NCI-H82 (cell line): Measurements from ENCODE around the gene GBA2.

ENCODE experiments used
- DNase-seq: peaks from one replicate; lab custom pipeline; 2025; lab: John Stamatoyannopoulos, UW

GBA2 gene

DNA sequence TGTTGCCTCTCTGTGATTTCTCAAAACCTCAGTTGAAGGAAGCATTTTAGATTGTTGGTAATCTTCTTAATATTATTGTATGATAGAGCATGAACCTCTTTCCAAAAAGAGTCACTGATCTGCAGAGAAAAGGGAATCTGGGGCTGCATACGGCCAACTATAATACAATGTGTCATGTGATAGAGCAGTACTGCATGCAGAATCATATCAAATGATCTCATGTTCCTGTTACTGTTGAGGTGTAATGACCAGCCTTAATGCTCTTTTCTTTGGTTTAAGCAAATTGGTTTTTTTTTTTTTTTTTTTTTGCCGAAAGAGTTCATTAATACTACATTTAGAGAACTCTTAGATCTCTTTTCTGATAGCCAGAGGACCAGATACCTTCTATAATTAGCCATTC lies 18.0 kb upstream of the GBA2 start:
- DNase-seq, result no peak

DNA sequence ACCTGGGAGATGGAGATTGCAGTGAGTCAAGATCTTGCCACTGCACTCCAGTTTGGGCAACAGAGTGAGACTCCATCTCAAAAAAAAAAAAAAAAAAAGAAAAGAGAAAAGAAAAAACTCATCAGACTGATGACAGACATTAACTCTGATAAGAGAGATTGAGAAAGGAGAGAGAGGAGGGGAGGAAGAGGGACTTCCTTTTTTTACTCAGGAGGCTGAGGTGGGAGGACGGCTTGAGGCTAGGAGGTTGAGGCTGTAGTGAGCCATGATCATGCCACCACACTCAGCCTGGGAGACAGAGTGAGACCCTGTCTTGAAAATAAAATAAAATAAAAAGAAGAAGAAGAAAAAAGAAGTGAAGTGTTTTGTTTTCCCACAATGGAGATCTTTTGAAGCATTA lies 14.8 kb upstream of the GBA2 start:
- DNase-seq, result no peak

DNA sequence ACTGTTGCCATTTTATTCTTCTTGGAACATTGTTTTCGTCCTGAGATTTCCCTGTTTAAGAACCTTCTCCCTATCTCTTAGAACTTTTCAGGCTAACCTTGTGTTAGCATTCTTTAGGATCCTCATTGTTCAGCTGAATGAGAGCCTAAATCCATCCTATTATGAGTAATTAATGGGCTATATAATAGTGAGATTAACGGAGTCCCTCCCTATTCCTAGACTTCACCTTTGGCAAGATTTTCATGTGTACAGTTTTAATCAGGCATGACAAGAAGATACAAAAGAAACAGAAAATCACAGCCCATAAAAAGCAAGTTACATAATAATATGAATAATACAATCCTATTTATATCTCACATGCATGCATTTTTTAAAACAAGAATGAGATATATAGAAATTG lies 14.2 kb upstream of the GBA2 start:
- DNase-seq, result peak; percentile 5

DNA sequence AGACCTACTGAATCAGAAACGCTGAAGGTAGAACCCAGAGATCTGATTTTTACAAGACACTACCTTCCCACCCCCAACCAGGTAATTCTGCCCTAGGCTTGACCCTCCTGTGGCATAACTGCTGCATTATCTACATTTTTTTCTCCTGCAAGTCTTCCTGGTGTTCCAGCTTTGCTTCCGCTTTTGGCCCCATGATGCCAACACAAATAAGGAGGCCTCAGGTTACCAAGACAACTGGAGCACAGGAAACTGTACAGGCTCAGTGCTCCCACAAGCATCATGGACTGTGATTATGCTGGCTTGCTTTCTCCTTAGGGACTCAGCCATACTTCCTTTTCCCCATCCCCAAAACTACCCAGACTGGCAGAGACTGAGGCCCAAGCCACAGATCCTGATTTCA lies 11.6 kb upstream of the GBA2 start:
- DNase-seq, result no peak

DNA sequence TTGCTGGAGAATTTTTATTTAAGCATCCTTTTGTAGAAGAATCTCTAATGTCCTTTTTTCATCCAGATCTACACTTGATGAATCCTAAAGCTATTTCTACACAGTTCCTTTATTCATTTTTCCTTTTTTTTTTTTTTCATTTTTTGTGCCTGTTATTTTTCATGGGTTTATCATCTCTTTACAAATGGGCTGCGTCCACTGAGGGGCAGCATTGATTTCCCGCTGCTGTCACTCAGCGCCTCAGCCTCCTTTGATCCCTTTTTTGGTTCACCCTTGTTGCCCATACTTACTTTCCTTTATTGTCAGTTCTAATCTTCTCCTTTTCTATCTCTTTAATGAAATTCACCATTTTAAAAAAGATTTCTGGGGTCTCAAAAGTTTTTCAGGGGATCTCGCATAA lies 10.8 kb upstream of the GBA2 start:
- no peak for DNase-seq

DNA sequence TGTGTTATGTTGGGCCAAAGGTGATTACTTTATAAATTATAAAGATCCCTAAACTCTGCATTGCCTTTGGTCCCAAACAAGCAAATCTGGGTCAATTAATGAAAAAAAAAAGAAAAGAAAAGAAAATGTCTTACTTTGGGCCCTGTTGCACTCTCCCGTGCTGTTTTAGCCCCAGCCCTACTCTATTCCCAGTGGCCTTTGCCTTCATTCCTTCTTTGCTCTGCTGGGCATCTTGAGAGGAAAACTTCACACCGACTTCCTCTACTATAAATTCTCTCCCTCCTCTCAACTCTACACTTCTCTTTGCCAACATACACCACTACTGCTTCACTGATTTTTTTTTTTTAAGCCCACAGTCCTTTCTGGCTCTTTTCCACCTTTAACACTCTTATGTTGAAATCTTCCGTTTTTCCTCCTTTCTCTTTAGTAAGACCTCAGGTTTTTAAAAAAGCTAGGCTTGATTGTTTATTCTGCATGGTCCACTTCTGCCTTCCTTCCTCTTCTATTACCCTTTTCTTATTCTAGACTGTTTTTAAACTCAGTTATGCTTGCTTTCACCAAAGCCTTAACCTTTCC lies 9.5 kb upstream of the GBA2 start:
- no peak for DNase-seq

DNA sequence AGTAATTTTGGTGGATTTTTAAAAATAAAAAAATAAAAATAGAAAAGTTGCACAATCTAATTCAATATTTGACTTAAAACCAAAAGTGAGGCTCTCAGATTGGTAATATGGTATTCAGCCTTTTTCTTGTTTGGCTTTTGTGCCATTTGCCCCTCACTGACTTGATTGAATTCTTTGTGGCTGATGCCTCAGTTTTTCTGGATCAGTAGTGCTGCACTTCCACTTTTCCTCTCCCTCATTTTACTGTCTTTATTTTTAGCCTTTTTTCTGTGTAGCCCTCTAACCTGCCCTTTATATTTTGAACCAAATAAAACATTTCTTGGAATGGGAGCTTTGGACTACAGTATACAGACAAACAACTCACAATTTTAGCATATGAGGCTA lies 8.9 kb upstream of the GBA2 start:
- no peak for DNase-seq

DNA sequence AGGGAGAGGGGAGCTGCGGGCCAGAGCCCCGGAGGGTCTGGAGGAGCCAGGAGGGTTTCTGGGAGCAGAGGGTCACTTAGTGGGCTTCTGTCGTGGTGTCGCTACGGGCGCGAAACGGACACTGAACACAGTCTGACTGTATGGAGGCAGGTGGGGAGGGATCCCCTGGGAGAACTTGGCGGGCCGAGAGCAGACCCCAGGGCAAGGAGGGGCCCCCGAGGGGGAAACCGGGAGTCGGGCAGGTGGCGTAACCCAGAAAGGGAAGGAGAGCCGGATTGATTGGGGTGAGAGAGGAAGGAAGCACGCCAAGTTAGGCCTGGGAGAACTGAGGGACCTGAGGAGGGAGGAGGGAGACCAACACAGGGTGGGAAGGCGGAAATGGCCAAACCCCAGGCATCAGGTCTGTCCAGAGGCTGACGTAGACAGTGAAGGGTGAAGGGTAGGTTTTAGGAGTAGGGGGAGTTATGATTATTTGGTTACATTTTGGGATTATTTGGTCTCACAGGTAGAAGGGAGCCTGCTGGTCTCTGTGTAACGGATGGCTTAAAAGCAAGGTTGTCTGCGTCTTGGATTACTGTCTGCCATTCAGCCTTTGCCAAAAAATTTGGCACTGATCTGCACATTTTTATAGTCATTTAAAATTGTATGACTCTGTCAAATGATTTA lies 8.3 kb upstream of the GBA2 start:
- peak; percentile 66 for DNase-seq

DNA sequence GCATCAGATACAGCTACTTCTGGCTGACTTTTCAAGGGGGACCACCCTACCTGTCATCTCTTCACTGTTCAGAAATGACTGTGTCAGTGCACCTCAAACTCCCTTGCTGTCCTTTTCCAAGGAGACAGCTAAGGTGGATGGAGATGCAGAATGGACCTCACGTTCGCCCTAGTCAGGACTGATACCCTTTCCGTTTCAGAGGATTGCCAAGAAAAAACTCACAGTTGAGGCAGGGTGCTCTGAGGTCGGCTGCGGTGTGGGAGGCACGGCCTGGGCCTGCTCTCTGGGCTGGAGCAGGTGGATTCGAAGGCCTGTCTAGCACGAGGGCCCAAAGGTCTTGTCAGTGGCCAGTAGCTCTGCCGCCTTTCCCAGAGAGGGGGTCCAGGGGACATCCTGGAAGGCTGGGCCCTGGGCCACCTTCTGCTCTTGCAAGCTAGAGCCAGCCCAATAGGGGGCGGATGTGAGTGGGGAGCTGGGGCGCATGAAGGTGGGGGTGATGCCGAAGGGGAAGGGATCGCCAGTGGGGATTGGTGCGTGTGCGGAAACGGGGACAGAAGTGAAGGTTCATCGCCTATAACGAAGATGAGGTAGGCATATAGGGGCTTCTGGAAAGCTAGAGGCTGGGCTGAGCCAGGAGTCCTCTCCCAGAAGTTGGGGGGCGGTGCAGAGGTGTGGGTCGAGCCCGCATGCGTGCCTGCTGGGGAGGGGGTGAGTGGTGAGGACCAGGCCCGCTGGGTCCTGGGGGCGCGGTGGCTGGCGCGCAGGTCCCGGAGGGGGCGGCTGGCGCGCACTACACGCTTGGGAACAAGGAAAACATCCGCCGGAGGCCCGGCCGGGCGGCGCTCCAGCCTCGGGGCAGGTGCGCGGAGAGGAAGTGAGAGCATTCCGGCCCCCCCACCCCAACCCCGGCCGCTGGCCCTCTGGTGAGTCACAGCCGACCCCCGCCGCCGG lies 7.5 kb upstream of the GBA2 start:
- DNase-seq, result peak; percentile 77

DNA sequence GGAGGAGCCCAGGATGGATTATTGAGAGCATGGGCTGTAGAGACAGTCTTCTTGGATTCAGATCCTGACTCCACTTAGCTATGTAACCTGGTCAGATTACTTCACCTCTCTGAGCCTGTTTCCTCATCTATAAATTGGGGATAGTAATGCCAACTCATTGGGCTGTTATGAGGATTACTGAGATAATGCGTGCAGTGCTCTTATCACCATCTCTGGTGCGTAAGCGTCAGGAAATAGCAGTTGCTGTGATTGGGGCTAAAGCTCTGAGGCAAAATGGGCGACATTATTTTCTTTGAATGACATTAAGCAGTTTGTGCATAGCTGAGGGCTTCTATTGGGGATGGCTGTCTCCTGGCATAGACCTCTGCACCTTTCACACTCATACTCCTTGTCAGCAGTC lies 6.0 kb upstream of the GBA2 start:
- no peak for DNase-seq

DNA sequence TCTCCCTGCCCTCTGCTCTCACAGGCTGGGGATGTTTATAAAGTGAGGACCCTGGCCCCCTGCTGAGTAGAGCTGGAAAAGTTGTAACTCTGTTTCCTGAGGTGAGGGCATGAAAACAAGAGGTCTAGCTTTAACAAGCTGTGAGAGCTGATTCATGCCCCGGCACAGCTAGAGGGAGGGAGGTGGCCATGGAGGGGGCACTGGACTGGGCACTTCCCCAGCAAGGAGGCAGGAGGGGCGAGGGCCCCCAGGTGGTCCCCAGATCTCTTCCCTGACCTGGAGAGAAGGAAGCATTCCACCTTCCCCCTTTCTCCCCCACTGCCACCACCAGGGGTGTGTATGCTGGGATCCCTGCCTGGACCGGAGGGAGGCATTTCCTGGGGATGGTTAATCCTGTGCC lies 5.2 kb upstream of the GBA2 start, which contains the start of gene MSMP:
Gene MSMP, minus strand, starts transcription at position 13 of the 400 bp plus-strand sequence. CDS start 147 bp downstream, outside the sequence.
- DNase-seq, result no peak

DNA sequence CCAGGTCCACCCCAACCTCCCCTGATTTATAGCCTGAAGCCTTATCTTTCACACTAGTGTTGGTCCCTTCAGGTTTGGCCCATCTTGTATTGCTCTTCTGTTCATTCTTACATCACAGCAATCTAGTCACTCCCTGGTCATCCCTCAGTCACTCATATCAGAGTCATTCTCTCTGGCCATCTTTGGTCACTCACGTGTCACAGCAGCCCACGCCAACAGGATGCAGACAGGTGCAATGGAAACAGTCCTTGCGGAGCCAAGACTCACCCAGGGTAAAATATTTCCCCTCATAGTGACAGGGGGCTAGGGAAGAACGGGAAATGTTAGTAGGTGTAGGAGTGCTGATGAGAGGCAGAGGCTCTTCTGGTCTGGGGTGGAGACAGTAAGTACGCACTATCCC lies 4.4 kb upstream of the GBA2 start:
- no peak for DNase-seq

DNA sequence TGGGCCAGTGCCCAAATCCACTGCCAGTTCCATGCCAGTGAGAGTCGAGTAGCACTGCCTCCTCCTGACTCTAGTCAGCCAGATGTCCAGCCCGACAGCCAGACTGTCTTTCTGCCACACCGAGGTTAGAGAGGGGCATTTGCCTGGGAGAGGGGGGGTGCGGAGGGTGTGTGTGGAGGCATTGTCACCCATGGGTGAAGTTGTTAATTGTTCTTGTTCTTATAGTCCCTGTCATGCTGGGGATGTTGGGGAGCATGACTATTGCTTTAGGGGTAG lies 1.2 kb upstream of the GBA2 start:
- DNase-seq, result no peak

DNA sequence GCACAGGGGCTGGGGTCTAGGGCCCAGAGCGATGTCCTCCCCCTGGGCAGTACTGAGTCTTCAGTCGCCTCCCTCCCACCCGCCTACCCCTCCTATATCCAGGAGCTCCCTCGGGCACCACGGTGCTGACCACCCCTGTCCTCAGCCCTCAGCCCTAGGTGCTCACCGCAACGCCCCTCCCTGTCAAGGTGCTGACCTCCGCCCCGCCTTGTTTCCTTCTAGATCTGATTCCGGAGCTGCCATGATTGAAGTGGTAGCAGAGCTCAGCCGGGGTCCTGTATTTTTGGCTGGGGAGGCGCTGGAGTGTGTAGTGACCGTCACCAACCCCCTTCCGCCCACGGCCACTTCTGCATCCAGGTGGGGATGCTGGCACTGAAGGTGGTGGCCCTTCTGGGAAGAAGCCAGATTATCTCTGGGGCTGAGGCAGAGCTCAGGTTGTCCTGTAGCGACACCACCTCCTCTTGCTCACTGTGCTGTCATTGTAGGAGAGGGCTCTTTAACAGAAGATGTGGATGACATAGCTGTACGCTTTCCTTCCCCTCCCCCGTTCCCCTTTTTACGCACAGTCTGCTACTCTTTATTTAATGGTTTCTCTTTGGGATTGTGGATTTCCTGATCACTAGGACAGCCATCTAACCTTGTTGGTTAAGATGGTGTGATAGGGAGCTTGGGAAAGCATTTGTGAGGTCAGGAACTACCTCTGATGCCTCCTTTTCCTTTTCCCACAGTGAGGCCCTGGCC lies 657 bp upstream of the GBA2 start:
- peak; percentile 40 for DNase-seq

DNA sequence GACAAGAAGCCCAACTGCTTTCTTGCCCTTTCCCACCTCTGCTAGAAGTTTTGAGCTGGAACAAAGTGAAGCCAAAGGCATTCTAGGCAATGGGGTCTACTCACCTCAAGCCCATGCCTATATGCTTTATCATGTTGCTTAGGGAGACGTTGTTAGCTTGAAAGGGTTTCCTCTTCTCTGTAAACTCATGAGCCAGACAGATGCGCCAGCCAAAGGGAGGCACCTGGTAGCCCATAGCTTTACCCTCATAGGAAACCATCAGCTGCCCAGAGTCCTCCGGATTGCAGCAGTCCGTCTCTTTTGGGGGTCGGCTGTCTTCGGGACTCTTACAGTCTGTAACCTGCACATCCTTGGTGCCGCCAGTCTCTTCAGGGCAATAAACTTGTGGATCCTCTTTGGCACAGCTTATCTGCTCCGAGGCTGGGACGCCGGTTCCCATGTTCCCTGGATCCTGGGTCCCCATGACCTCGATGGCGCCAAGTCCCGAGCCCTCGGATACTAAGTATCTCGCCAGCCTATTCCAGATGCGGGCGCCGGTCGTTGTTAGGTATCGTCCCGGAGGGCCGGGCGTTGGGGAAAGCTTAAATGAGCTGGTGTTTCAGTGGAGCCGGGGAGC lies 678 bp downstream of the GBA2 start:
- DNase-seq, result no peak

DNA sequence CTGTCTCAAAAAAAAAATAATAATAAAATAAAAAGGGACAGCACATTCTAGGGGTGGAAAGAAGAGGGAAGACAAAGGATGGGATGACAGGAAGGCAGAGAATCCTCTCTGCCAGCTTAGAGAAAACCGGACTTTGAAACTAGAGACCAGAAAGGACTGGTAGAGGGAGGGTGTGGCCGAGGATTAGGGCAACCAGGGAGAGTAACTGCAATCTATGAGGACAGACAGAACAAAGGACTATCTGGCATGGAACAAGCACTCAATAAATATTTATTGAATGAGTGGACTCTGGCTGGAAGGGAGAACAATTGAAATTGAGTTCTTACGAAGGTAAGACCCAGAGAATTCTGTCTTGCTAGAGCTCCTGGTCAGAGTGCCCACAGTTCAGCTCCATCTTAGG lies 2.4 kb downstream of the GBA2 start:
- peak; percentile 3 for DNase-seq

DNA sequence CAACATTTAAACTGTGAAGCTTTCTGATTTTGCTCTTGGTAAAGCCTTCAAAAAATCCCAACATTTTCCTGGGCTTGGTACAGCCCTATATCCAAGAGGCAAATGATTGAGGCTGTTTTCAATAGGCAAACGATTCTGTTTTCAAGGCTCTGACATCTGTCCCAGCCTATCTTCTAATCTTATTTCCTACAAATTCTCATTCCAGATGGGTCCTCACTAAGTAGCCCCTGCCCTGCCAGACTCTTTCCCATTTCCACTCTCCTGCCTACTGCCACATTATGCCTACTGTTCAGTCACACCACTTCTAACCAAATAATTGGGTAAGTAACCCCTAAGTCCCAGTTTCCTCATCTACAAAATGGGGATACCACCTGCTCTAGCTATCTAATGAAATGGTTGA lies 3.5 kb downstream of the GBA2 start:
- DNase-seq, result peak; percentile 82

DNA sequence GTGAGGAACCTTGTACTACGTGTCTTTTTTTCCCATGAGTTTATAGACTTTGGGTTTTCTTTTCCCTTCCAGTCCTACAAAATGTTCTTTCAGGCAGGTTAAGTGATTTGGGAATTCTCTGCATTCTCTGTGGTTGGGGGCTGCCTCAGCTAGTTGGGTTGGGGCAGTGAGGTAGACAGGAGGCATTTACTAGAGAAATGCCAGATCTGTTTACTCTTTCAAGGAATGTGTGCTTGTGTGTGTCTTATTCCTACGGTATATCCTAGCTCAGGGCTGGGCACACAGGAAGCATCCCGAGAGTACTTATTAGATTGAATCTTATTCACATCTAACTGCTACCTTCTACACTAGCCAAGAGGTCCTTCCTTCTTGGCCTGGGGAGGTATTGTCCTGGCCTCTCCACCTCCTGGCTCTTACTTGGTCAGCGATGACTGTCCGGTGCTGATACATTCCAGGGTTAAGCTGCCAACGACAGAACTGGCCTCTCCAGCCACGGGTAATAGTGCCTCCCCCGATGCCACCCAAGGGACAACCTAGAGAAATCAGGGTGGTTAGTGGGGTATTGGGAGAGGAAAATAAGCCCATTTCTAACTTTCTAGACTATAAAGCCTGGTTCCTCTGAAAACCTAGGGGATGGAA lies 5.0 kb downstream of the GBA2 start:
- no peak for DNase-seq

DNA sequence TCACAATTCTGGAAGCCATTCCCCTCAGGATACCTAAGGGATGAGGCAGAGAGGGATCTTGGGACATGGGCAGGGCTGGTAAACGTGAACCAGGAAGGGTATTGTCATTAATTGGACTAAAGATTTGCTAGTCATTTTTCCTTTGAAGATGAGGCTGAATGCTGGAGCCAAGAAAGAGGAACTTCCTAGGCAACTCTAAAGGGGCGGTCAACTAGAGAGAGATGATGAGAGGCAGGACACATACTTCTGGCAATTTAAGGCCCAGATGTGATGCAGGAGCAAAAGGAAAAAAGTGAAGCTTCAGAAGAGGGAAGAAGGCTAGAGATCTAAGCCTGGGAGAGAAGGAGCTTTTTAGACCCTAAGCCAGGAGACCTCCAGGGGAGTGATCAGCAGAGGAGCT lies 5.6 kb downstream of the GBA2 start:
- no peak for DNase-seq

DNA sequence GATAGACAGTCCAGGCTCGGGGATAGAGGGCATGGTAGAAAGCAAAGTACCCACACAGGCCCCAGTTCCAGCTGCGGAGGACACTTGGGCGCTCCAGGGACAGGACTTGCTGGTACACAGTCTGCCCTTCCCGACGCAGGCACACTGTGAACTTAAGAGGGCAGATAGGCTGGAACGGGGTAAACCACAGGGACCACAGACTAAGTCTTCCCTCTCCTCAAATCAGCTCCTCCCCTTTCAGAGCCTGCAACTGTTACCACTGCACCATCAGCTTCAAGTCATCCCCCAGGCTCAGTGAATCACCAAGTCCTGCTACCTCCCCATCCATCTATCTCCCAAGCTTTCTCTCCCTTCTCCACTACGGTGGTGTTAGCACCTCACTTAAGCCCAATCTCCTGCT lies 7.3 kb downstream of the GBA2 start:
- DNase-seq, result no peak

DNA sequence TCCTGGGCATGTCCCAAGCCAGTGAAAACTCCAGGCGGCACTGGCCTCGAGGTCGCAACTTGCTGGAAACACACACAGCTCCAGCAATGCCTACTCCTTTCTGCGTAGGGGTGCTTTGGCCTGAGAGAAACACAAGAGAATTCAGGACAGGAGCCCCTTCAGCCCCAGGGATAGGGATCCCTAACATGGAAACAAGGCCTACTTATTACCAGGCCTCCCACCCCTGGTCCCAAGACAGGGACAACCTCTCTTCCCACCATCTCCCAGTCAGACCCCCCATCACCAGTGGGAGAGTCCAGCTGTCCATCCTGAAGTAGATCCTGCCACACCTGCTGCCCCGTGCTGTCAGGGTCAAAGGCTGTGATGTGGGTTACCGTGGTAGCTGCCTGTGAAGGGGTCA lies 8.8 kb downstream of the GBA2 start:
- DNase-seq, result no peak

DNA sequence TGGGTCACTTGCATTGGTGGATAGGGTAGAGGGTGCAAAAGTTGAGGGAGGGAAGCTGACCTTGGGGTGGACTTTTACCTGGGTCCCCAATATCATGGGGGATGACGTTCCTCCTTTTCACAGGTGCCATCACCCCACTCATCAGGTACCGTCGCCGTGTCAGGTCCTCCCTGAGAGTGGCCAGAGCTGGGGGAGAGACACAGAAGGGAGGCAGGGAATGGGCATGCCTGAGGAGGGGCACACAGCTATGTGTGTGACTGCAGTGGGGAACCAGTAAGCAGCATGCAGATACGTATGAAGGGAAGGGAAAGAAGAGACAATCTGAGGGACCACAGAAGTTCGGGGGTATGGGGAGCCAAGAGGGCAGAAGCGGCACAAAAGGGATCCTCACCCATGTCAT lies 10.1 kb downstream of the GBA2 start:
- DNase-seq, result no peak
